ENCODE results near the gene MYO7A.
A peak's percentile ranks its signal among the peaks of the same experiment; 100 is the strongest.

The MYO7A gene

DNA sequence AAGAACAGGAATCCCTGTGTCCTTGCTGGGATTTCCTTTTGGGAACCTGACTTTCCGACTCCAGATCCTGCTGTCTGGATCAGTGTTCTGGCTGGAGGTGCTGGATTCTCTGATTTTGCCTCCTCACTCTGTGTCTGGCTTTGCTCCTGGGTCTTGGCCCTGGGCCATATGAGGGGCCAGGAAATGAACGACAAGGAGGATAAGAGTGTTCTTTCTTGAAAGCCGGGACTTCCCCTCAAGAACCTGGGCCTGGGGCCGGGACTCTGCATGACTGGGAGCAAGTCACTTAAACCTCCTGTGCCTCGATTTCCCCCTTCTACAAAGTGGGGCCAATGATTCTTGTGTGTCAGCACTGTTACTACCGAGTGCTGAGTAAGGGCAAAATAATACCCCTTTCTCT, 2.9 kb upstream of the MYO7A start:
- no peak for DNase-seq
- TF ChIP-seq, protein P1, sequence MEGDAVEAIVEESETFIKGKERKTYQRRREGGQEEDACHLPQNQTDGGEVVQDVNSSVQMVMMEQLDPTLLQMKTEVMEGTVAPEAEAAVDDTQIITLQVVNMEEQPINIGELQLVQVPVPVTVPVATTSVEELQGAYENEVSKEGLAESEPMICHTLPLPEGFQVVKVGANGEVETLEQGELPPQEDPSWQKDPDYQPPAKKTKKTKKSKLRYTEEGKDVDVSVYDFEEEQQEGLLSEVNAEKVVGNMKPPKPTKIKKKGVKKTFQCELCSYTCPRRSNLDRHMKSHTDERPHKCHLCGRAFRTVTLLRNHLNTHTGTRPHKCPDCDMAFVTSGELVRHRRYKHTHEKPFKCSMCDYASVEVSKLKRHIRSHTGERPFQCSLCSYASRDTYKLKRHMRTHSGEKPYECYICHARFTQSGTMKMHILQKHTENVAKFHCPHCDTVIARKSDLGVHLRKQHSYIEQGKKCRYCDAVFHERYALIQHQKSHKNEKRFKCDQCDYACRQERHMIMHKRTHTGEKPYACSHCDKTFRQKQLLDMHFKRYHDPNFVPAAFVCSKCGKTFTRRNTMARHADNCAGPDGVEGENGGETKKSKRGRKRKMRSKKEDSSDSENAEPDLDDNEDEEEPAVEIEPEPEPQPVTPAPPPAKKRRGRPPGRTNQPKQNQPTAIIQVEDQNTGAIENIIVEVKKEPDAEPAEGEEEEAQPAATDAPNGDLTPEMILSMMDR (IDR thresholded peaks at IDR 0.05; ENCODE audit: low read depth, low read length), result no peak
- no peaks in the 10 kb centered on the region for H3K36me3 ChIP-seq
- no peak overlapping the region for H3K4me3 ChIP-seq (ENCODE audit: low read depth, low read length)
- H3K9me3 ChIP-seq (ENCODE audit: severe bottlenecking), result no peaks in the 10 kb centered on the region
- no peak overlapping the region for H3K27ac ChIP-seq
- H3K27me3 ChIP-seq (ENCODE audit: insufficient read depth, low read depth, severe bottlenecking), result no peaks in the 10 kb centered on the region

DNA sequence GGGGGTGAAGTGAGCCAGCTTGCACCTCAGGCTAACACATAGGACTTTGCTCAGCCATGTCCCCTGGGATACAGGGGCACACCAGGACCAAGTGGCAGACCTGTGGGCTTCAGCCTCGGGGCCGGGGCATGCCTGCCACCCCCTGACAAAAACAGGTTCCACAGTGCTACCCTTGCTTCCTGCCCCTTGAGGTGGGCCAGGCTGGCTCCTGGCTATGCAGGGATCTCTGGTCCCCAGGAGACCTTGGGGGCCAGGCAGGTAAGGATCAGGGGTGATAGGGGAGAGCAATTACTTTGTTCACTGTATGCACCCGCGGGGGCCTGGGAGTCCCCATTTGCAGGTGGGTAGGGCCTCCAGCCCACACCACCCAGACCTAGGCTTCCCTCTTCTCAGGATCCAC, 2.4 kb upstream of the MYO7A start:
- TF ChIP-seq, protein P1 (IDR thresholded peaks at IDR 0.05; ENCODE audit: low read depth, low read length), result no peak
- H3K27ac ChIP-seq, result no peak overlapping the region
- no peaks in the 10 kb centered on the region for H3K9me3 ChIP-seq (ENCODE audit: severe bottlenecking)
- H3K27me3 ChIP-seq (ENCODE audit: insufficient read depth, low read depth, severe bottlenecking), result no peaks in the 10 kb centered on the region
- no peaks in the 10 kb centered on the region for H3K36me3 ChIP-seq
- DNase-seq, result no peak
- no peak overlapping the region for H3K4me3 ChIP-seq (ENCODE audit: low read depth, low read length)

DNA sequence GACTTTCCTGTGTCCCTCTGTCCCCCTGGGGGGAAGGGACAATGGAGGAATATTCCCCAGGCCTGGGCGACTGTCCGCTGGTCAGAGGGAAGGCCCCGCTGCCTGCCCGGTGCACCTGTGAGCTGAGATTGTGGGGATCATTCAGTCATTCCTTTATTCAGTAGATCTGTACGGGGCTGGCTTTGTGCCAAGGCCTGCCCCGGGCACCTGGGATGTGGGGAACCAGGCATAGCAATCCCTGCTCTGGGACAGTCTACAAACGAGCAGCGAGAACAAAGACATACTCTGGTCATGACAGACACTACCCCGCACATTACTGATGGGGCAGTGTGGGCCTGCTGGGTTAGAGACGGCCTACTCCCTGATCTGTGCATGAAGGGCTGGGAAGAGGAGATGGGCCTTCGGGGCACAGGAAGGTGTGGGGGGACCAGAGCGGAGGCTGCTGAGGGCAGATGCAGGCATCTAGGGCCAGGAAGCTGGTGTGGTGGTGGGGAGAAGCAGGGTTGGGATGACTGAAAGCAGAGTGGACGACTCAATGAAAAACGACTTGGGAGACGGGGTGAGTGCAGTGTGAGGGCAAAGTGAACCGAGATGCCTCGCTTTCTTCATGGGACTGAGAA, 1.8 kb upstream of the MYO7A start:
- H3K27me3 ChIP-seq (ENCODE audit: insufficient read depth, low read depth, severe bottlenecking), result no peaks in the 10 kb centered on the region
- H3K9me3 ChIP-seq (ENCODE audit: severe bottlenecking), result no peaks in the 10 kb centered on the region
- H3K36me3 ChIP-seq, result no peaks in the 10 kb centered on the region
- H3K27ac ChIP-seq, result no peak overlapping the region
- no peak overlapping the region for H3K4me3 ChIP-seq (ENCODE audit: low read depth, low read length)
- no peak for DNase-seq
- TF ChIP-seq, protein P1 (IDR thresholded peaks at IDR 0.05; ENCODE audit: low read depth, low read length), result no peak

DNA sequence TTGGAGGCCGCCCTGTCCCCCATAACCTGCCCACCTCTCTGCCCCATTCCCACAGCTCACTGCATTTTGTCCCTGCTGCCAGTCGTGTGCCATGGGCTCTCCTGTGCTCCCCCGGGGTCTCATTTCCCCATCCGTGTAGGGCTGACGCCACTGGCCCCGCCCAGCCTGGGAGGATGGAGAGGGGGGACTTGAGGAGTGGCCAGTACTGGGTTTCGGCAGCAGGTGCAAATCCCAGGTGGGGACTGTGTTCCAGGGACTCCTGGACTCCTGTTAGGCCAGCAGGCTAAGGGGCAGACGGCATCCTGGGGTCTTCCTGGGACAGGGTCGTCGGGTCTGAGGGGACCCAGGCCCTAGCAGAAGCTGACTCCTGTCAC, 1.2 kb upstream of the MYO7A start:
- DNase-seq, result no peak
- H3K27me3 ChIP-seq (ENCODE audit: insufficient read depth, low read depth, severe bottlenecking), result no peaks in the 10 kb centered on the region
- H3K36me3 ChIP-seq, result no peaks in the 10 kb centered on the region
- H3K27ac ChIP-seq, result no peak overlapping the region
- H3K4me3 ChIP-seq (ENCODE audit: low read depth, low read length), result peak overlapping the region; percentile 49
- H3K9me3 ChIP-seq (ENCODE audit: severe bottlenecking), result no peaks in the 10 kb centered on the region
- TF ChIP-seq, protein P1 (IDR thresholded peaks at IDR 0.05; ENCODE audit: low read depth, low read length), result no peak

DNA sequence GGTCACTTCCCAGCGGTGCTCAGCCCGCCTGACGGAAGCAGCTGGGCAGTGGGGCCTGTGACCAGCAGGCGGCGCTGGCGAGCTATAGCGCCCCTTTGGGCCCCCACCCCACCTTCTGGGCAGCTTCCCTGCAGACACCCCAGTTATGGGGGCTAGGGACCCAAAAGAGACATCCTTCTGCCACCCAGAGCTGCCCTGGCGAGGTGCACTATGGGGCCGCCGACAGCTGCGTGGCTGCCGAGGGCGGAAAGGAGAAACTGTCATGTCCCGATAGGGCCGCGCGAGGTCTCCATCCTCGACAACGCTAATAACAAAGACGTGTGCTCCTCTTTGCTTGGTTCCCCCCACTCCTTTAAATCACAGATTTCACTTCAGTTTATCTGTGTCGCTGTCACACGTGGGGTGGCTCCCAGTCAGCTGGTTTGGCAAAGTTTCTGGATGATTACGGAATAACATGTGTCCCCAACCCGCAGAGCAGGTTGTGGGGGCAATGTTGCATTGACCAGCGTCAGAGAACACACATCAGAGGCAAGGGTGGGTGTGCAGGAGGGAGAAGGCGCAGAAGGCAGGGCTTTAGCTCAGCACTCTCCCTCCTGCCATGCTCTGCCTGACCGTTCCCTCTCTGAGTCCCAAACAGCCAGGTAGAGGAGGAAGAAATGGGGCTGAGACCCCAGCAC, 673 bp upstream of the MYO7A start:
- peak; percentile 60 for DNase-seq
- Histone ChIP-seq H3K27ac (peak overlapping the region; percentile 54), H3K27me3 (ENCODE audit: insufficient read depth, low read depth, severe bottlenecking) (no peaks in the 10 kb centered on the region), H3K9me3 (ENCODE audit: severe bottlenecking) (no peaks in the 10 kb centered on the region), H3K4me3 (ENCODE audit: low read depth, low read length) (peak overlapping the region; percentile 49), H3K36me3 (no peaks in the 10 kb centered on the region)
- TF ChIP-seq, protein P1 (IDR thresholded peaks at IDR 0.05; ENCODE audit: low read depth, low read length), result peak; percentile 98

All from WERI-Rb-1 (cell line).